HL-60 (cell line): ENCODE measurements around the gene NOTCH3.

Source experiments
- DNase-seq, 2 experiments: peaks; one replicate each; pipeline ENCODE4 v3.0.0-alpha.2; 2010 to 2020; ENCODE audit warnings: low read depth in 1 of 2, low spot score in 1 of 2
- H3K27ac ChIP-seq: fragments of 250-450 bp; sonication (Bioruptor Pico); replicated peaks from 2 replicates; pipeline ENCODE4 v1.5.1; 2020; ENCODE audit warnings: mild to moderate bottlenecking, moderate library complexity
- H3K27me3 ChIP-seq: fragments of 250-450 bp; sonication (Bioruptor Pico); 2 replicates; pipeline ENCODE4 v1.5.1; 2021; ENCODE audit warnings: mild to moderate bottlenecking, moderate library complexity; ENCODE audit not compliant: insufficient read depth, poor library complexity, severe bottlenecking
- H3K4me3 ChIP-seq: replicated peaks from 2 replicates; pipeline ENCODE4 v1.5.1; 2011; ENCODE audit warnings: mild to moderate bottlenecking, control low read depth, low read length; ENCODE audit not compliant: insufficient read depth
- CTCF ChIP-seq: IDR thresholded peaks from one replicate; pipeline ENCODE4 v1.5.1; 2011; ENCODE audit warnings: low read length, control low read depth, inconsistent platforms; ENCODE audit not compliant: insufficient read depth
- GABPA ChIP-seq: IDR thresholded peaks from 2 replicates; pipeline ENCODE4 v1.6.1; 2012; ENCODE audit warnings: low read depth
- POLR2AphosphoS5 ChIP-seq: IDR thresholded peaks from 2 replicates; pipeline ENCODE4 v1.6.1; 2012; ENCODE audit warnings: low read depth
- SPI1 ChIP-seq: IDR thresholded peaks from 2 replicates; pipeline ENCODE4 v1.6.1; 2012; ENCODE audit warnings: low read depth, mild to moderate bottlenecking, borderline replicate concordance
- TF ChIP-seq, protein P1 (sequence below): IDR thresholded peaks from 2 replicates; pipeline ENCODE4 v1.6.1; 2012; ENCODE audit warnings: low read depth; ENCODE audit not compliant: insufficient replicate concordance

The NOTCH3 gene

GRCh38 chr19:15123900-15124299 is 76.9 kb downstream of the NOTCH3 start:
- Histone ChIP-seq H3K27ac (no peak overlapping the region), H3K27me3 (no peaks in the 10 kb centered on the region), H3K4me3 (no peak overlapping the region; the same call in 1 of the 2 replicates)
- TF ChIP-seq POLR2AphosphoS5, result no peak
- TF ChIP-seq, protein P1, sequence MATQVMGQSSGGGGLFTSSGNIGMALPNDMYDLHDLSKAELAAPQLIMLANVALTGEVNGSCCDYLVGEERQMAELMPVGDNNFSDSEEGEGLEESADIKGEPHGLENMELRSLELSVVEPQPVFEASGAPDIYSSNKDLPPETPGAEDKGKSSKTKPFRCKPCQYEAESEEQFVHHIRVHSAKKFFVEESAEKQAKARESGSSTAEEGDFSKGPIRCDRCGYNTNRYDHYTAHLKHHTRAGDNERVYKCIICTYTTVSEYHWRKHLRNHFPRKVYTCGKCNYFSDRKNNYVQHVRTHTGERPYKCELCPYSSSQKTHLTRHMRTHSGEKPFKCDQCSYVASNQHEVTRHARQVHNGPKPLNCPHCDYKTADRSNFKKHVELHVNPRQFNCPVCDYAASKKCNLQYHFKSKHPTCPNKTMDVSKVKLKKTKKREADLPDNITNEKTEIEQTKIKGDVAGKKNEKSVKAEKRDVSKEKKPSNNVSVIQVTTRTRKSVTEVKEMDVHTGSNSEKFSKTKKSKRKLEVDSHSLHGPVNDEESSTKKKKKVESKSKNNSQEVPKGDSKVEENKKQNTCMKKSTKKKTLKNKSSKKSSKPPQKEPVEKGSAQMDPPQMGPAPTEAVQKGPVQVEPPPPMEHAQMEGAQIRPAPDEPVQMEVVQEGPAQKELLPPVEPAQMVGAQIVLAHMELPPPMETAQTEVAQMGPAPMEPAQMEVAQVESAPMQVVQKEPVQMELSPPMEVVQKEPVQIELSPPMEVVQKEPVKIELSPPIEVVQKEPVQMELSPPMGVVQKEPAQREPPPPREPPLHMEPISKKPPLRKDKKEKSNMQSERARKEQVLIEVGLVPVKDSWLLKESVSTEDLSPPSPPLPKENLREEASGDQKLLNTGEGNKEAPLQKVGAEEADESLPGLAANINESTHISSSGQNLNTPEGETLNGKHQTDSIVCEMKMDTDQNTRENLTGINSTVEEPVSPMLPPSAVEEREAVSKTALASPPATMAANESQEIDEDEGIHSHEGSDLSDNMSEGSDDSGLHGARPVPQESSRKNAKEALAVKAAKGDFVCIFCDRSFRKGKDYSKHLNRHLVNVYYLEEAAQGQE, result no peak
- TF ChIP-seq CTCF, result no peak
- TF ChIP-seq GABPA, result no peak
- TF ChIP-seq SPI1, result no peak
- no peak for DNase-seq

DNA sequence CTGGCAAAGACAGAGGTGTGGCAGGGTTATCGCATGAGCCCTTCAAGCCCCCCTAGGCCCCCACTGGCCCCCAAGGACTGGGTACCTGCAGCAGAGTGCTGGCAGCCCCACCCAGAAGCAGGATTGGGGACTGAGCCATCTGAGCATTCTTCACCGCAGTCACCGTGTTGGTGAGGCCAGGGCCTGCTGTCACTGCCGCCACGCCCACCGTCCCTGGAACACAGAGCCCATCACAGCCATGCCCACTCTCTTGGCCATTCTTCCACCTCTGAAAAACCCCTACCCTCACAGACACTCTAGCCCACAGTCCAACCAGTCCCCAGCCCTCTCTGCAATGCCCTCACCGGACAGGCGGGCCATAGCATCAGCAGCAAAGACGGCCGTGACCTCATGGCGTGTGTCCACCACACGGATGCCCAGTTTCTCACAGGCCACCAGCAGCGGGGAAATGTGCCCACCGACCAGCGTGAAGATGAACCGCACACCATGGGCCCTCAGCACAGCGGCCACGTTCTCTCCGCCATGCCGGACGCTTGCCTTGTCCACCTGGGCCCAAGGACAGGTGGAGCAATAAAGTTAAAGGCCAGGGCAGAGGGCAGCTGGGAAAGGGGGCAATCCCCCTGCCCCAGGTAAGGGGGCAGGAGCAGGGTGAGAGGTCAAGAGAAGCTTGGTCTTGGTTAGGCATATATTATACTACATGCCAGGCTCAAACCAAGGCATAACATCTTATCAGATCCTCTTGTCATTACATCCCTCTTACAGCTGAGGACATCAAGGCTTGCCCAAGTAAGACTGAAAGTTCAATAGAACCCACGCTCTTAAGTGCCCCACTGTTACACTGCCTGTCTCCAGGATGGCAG is 77.5 kb downstream of the NOTCH3 start:
- no peak for DNase-seq
- no peak overlapping the region for H3K27ac ChIP-seq
- no peak for TF ChIP-seq POLR2AphosphoS5
- TF ChIP-seq SPI1, result no peak
- no peak for TF ChIP-seq GABPA
- TF ChIP-seq, protein P1, result no peak
- no peak for TF ChIP-seq CTCF
- H3K4me3 ChIP-seq, result no peak overlapping the region
- H3K27me3 ChIP-seq, result no peaks in the 10 kb centered on the region

DNA sequence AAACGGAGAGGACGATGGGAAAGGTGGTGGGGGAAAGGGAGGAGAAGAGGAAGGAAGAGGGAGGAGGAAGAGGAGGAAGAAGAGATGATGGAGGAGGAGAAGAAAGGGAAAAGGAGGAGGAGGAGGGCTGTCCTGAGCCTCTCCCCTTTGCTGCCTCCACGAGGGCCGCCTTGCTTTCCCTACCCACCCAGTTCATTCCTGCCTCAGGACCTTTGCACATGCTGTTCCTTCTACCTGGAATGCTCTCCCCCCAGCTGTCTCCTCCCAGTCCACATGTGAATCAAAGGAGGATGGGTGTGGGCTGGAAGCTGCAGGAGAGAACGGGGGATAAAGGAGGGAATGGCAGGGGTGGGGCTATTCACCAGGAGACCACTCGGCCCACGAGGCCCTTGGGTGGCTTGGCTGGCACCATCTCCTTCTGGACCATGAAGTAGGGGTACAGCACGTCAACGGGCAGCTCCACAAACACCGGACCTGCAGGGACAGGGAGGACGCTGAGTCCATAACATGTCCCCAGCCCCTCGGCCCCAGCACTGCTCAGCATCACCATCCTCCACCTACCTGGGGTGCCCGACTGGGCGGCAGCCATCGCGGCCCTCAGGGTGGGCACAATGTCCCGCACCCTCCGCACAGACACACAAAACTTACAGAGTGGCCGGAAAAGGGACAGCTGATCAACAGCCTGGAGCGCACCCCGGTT is 78.3 kb downstream of the NOTCH3 start:
- TF ChIP-seq, protein P1, result no peak
- no peak for TF ChIP-seq CTCF
- no peak for TF ChIP-seq POLR2AphosphoS5
- no peak for TF ChIP-seq GABPA
- TF ChIP-seq SPI1, result no peak
- no peaks in the 10 kb centered on the region for H3K27me3 ChIP-seq
- no peak for DNase-seq
- no peak overlapping the region for H3K27ac ChIP-seq
- H3K4me3 ChIP-seq, result no peak overlapping the region
